GF-D8 (cell line): ENCODE data around the gene HMCN2.

Source experiments
- DNase-seq: peaks from one replicate; lab custom pipeline; 2025; lab: John Stamatoyannopoulos, UW

HMCN2 gene

GRCh38 chr9:130290291-130291181 is 25.0 kb downstream of the HMCN2 start:
- DNase-seq: no peak

- DNase-seq: no peak
Measured at GRCh38 chr9:130291474-130291873, 25.9 kb downstream of the HMCN2 start.

GRCh38 chr9:130292106-130292505 is 26.5 kb downstream of the HMCN2 start:
- DNase-seq: no peak

- no peak for DNase-seq
Measured at GRCh38 chr9:130294664-130295063, 29.1 kb downstream of the HMCN2 start.

- DNase-seq: no peak
Measured at GRCh38 chr9:130295431-130295830, 29.9 kb downstream of the HMCN2 start.

- no peak for DNase-seq
Measured at GRCh38 chr9:130295945-130296782, 30.6 kb downstream of the HMCN2 start.

GRCh38 chr9:130296783-130297055 is 31.2 kb downstream of the HMCN2 start:
- no peak for DNase-seq

- no peak for DNase-seq
Measured at GRCh38 chr9:130297371-130297770, 31.8 kb downstream of the HMCN2 start.

- no peak for DNase-seq
Measured at GRCh38 chr9:130298662-130299279, 33.2 kb downstream of the HMCN2 start.

GRCh38 chr9:130299785-130300615 is 34.4 kb downstream of the HMCN2 start:
- no peak for DNase-seq

- no peak for DNase-seq
Measured at GRCh38 chr9:130300739-130301138, 35.2 kb downstream of the HMCN2 start.

- DNase-seq: no peak
Measured at GRCh38 chr9:130301483-130302286, 36.1 kb downstream of the HMCN2 start.

- no peak for DNase-seq
Measured at GRCh38 chr9:130302785-130303612, 37.4 kb downstream of the HMCN2 start.

GRCh38 chr9:130303613-130304055 is 38.1 kb downstream of the HMCN2 start:
- no peak for DNase-seq

GRCh38 chr9:130304116-130304515 is 38.6 kb downstream of the HMCN2 start:
- no peak for DNase-seq

- no peak for DNase-seq
Measured at GRCh38 chr9:130304643-130305042, 39.1 kb downstream of the HMCN2 start.

GRCh38 chr9:130305381-130305780 is 39.8 kb downstream of the HMCN2 start:
- DNase-seq: no peak

- no peak for DNase-seq
Measured at GRCh38 chr9:130306823-130307666, 41.5 kb downstream of the HMCN2 start.

GRCh38 chr9:130307667-130307943 is 42.0 kb downstream of the HMCN2 start:
- DNase-seq: no peak
